GM18951 (cell line): ENCODE data around the gene COPZ2.
"Not testable (repeated sequence)": the region's sequence is repeated elsewhere in the genome, so short reads cannot be mapped to it uniquely, and the experiment has no call there.

Experiments used
- POLR2A ChIP-seq: IDR thresholded peaks from 4 replicates; pipeline ENCODE4 v1.6.1; 2011; ENCODE audit warnings: mild to moderate bottlenecking; ENCODE audit not compliant: insufficient read length, insufficient read depth; ENCODE audit errors: extremely low read depth
- in situ Hi-C: fragments of 300-500 bp; cut with MboI; formaldehyde crosslinking; loops from one replicate; pipeline ENCODE4 v1.12.0; 2022; ENCODE audit warnings: low sequenced_read_pairs, mixed read lengths, inconsistent platforms; ENCODE audit not compliant: unreplicated experiment

The COPZ2 gene

GRCh38 chr17:48002916-48003416, 34.6 kb downstream of the COPZ2 start:
- in situ Hi-C loops: no loop called here
- no peak for TF ChIP-seq POLR2A

DNA sequence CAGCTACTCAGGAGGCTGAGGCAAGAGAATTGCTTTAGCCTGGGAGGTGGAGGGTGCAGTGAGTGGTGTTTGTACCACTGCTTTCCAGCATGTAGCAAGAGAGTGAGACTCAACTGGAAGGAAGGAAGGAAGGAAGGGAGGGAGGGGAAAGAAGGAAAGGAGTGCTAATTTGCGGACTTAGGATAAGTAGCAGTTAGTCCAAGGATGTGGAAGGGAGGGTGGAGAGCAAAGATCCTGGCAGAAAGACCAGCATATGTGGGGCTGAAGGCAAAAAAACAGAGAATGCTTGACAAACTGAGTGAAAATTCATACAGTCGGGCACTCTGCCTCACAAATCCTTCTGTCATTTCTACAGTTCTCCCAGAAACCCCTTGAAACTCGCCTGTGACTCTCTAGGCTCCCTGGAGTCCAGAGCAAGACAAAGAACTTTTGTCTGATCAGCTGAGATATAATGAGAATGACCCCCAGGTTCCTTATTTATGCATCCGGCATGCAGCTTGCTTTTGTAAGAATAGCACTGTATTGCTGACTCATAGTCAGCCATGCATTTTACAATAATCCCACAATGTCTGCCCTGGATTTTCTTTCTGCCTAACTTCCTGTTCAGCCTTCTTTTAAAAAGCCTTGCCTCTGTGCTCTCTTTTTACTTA, 35.2 kb downstream of the COPZ2 start:
- in situ Hi-C loops: no loop called here
- no peak for TF ChIP-seq POLR2A

GRCh38 chr17:48001657-48002056, 35.9 kb downstream of the COPZ2 start:
- in situ Hi-C loops: not testable (repeated sequence)

DNA sequence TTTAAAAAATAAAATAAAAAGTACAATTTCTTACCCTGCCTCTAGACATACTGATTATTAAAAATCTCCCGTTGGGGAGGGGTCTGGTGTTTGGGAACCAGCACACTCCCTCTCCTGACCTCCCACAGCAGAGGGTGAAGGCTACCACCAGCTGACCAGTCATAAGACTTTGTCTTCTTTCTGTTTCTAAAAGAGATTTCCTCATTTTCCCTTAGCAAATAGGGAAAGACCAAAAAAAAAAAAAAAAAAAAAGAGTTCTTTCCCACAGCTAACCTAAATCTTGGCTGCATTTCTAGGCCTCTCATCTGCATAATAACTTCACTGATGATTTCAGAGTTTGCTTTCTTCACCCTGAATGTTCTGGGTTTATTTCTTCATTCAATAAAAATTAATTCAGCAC, 36.4 kb downstream of the COPZ2 start:
- in situ Hi-C loops: no loop called here
- TF ChIP-seq POLR2A: no peak

DNA sequence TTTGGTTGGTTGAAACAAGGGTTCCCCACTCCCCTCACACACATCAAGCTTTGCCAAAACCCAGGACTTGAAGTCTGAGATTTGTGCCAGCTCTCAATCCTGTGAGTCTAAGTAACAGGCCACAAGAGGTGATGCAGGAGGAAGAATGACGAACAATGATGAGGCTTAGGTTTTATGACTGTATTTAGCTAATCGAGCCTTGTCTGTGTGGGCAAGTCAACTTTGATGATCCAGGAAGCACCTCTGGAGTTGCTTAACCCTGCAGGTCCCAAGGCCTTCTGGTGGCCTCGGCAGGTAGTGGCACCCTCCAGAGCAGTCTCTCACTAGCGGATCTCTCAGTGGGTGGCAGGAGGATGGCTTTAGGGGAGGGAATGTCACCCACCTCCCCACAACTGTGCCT, 38.0 kb downstream of the COPZ2 start:
- TF ChIP-seq POLR2A: no peak
- in situ Hi-C loops: no loop called here

GRCh38 chr17:47998044-47998443, 39.6 kb downstream of the COPZ2 start:
- in situ Hi-C loops: no loop called here
- no peak for TF ChIP-seq POLR2A

- in situ Hi-C loops: no loop called here
- TF ChIP-seq POLR2A: no peak
These were observed 40.0 kb downstream of the COPZ2 start for GRCh38 chr17:47997586-47997985.

GRCh38 chr17:47996201-47996600, 41.4 kb downstream of the COPZ2 start:
- in situ Hi-C loops: no loop called here
- TF ChIP-seq POLR2A: no peak

- TF ChIP-seq POLR2A: no peak
- in situ Hi-C loops: no loop called here
These were observed 42.2 kb downstream of the COPZ2 start for GRCh38 chr17:47995241-47995935.

GRCh38 chr17:47994724-47995123, 42.9 kb downstream of the COPZ2 start:
- in situ Hi-C loops: no loop called here
- no peak for TF ChIP-seq POLR2A

DNA sequence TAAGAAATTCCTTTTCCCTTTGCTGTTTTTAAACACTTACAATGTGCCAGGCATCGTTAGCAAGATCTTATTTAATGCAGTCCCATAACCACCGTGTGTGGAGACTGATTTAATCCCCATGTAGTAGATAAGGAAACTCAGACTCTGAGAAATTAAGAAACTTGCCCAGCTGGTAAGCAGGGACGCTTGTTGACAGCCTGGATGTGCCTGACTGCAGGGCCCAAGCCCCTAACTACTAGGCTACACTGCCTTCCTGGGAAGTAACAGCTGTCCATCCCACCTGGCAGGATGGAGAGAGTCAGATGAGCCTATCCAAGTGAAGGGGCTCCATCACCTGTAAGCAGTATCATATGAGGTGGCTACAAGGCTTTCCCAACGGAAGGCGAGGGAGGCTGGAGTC, 43.6 kb downstream of the COPZ2 start:
- in situ Hi-C loops: no loop called here

GRCh38 chr17:47993031-47993564, 44.5 kb downstream of the COPZ2 start:
- in situ Hi-C loops: no loop called here
- TF ChIP-seq POLR2A: no peak

More for the DNA sequence above, 43.6 kb downstream of the COPZ2 start:
- TF ChIP-seq POLR2A: no peak

- TF ChIP-seq POLR2A: no peak
- in situ Hi-C loops: no loop called here
These were observed 45.4 kb downstream of the COPZ2 start for GRCh38 chr17:47992216-47992615.
